Measurements from ENCODE around the gene B4GALNT2. TPM values are rescaled to one million over a fixed set of nuclear protein-coding genes. Genes with fewer than 3 reads are reported as not detected.

B4GALNT2 gene
- total RNA-seq, 5 donors from 2014 or later (not counting 1 experiment from before 2014, with no cell fraction given): 0.03 to 0.19 TPM; not detected in 3

- no CpG with 5 or more reads among the region's 3 CpGs for WGBS (ENCODE audit: insufficient coverage)
- H3K4me3 ChIP-seq (ENCODE audit: control insufficient read depth in 1 of 2, extremely low read depth in 1 of 2, low read length in 1 of 2): no peak overlapping the region
- CTCF ChIA-PET: interaction anchor here (0.7 to 1.1 kb wide), 3 partner anchors 14 to 163 kb away, joined by 3 read pairs; no protein-coding TSS in a partner anchor
- H3K27me3 ChIP-seq (replicated peaks in 1 of 2; ENCODE audit: control insufficient read depth in 2 of 2, extremely low read depth in 1 of 2, insufficient read depth in 2 of 2, low read length in 1 of 2): no peaks in the 10 kb centered on the region
- Mint-ChIP-seq H3K36me3 (no peaks in the 10 kb centered on the region), H3K27ac (peak overlapping the region; percentile 81 to 99), H3K4me3 (peak overlapping the region; percentile 44 to 89 (median 83)), H3K9me3 (no peaks in the 10 kb centered on the region), H3K4me1 (peaks cover 23 to 35% (median 31%) of the 10 kb centered on the region in 3 donors), H3K27me3 (no peaks in the 10 kb centered on the region)
- peaks cover 4 to 27% of the 10 kb centered on the region in 2 experiments for H3K4me1 ChIP-seq (ENCODE audit: control insufficient read depth in 1 of 2, extremely low read depth in 1 of 2, insufficient read depth in 2 of 2, low read length in 2 of 2)
- no peaks in the 10 kb centered on the region for H3K36me3 ChIP-seq (ENCODE audit: control insufficient read depth in 2 of 2, extremely low read depth in 1 of 2, insufficient read depth in 1 of 2, low read length in 1 of 2)
- no peak for ATAC-seq (replicated peaks in 1 of 4)
- no peaks in the 10 kb centered on the region for H3K9me3 ChIP-seq
- POLR2A ChIA-PET: interaction anchor here in 1 of 2 donors (0.5 to 0.9 kb wide), 2 partner anchors 18 to 363 kb away, joined by 3 to 4 read pairs; no protein-coding TSS in a partner anchor
- DNase-seq: no peak
- no peak overlapping the region for H3K27ac ChIP-seq (ENCODE audit: low read length)
These were observed 61.7 kb downstream of the B4GALNT2 start for GRCh38 chr17:49194297-49194607.

- no CpG with 5 or more reads among the region's 4 CpGs for WGBS (ENCODE audit: insufficient coverage)
- Mint-ChIP-seq H3K4me3 (no peak overlapping the region), H3K4me1 (peaks cover 21 to 29% (median 28%) of the 10 kb centered on the region in 3 donors), H3K27me3 (no peaks in the 10 kb centered on the region), H3K36me3 (no peaks in the 10 kb centered on the region), H3K9me3 (no peaks in the 10 kb centered on the region), H3K27ac (peak overlapping the region in 1 of 2 donors; percentile 49)
- Histone ChIP-seq H3K27ac (ENCODE audit: low read length) (no peak overlapping the region), H3K4me1 (ENCODE audit: control insufficient read depth in 1 of 2, extremely low read depth in 1 of 2, insufficient read depth in 2 of 2, low read length in 2 of 2) (peaks cover 4 to 24% of the 10 kb centered on the region in 2 experiments), H3K4me3 (ENCODE audit: control insufficient read depth in 1 of 2, extremely low read depth in 1 of 2, low read length in 1 of 2) (no peak overlapping the region), H3K9me3 (no peaks in the 10 kb centered on the region), H3K27me3 (replicated peaks in 1 of 2; ENCODE audit: control insufficient read depth in 2 of 2, extremely low read depth in 1 of 2, insufficient read depth in 2 of 2, low read length in 1 of 2) (no peaks in the 10 kb centered on the region), H3K36me3 (ENCODE audit: control insufficient read depth in 2 of 2, extremely low read depth in 1 of 2, insufficient read depth in 1 of 2, low read length in 1 of 2) (no peaks in the 10 kb centered on the region)
- CTCF ChIA-PET: no interaction called here
- no peak for DNase-seq
- POLR2A ChIA-PET: no interaction called here
- ATAC-seq (replicated peaks in 1 of 4): no peak
These were observed 63.2 kb downstream of the B4GALNT2 start for GRCh38 chr17:49195751-49196150.

- H3K4me3 Mint-ChIP-seq: no peak overlapping the region
- no peak overlapping the region for H3K27ac ChIP-seq (ENCODE audit: low read length)
- no peaks in the 10 kb centered on the region for H3K27me3 Mint-ChIP-seq
- no peaks in the 10 kb centered on the region for H3K9me3 Mint-ChIP-seq
- WGBS (ENCODE audit: insufficient coverage): no CpG with 5 or more reads among the region's 3 CpGs
- no peak for ATAC-seq (replicated peaks in 1 of 4)
- no peaks in the 10 kb centered on the region for H3K9me3 ChIP-seq
- DNase-seq: no peak
- H3K4me1 Mint-ChIP-seq: peaks cover 17 to 25% (median 24%) of the 10 kb centered on the region in 3 donors
- H3K4me1 ChIP-seq (ENCODE audit: control insufficient read depth in 1 of 2, extremely low read depth in 1 of 2, insufficient read depth in 2 of 2, low read length in 2 of 2): peaks cover 4 to 20% of the 10 kb centered on the region in 2 experiments
- H3K27ac Mint-ChIP-seq: no peak overlapping the region
- ChIA-PET CTCF (no interaction called here), POLR2A (no interaction called here)
- no peaks in the 10 kb centered on the region for H3K36me3 ChIP-seq (ENCODE audit: control insufficient read depth in 2 of 2, extremely low read depth in 1 of 2, insufficient read depth in 1 of 2, low read length in 1 of 2)
- no peak overlapping the region for H3K4me3 ChIP-seq (ENCODE audit: control insufficient read depth in 1 of 2, extremely low read depth in 1 of 2, low read length in 1 of 2)
- no peaks in the 10 kb centered on the region for H3K27me3 ChIP-seq (replicated peaks in 1 of 2; ENCODE audit: control insufficient read depth in 2 of 2, extremely low read depth in 1 of 2, insufficient read depth in 2 of 2, low read length in 1 of 2)
- no peaks in the 10 kb centered on the region for H3K36me3 Mint-ChIP-seq
These were observed 64.0 kb downstream of the B4GALNT2 start for GRCh38 chr17:49196520-49196919.

- H3K27me3 ChIP-seq (replicated peaks in 1 of 2; ENCODE audit: control insufficient read depth in 2 of 2, extremely low read depth in 1 of 2, insufficient read depth in 2 of 2, low read length in 1 of 2): no peaks in the 10 kb centered on the region
- H3K9me3 ChIP-seq: no peaks in the 10 kb centered on the region
- ATAC-seq (replicated peaks in 1 of 4): no peak
- DNase-seq: no peak
- ChIA-PET POLR2A (no interaction called here), CTCF (no interaction called here)
- no peaks in the 10 kb centered on the region for H3K9me3 Mint-ChIP-seq
- WGBS (ENCODE audit: insufficient coverage): 88% methylated on average over 2 of the region's 5 CpGs
- no peaks in the 10 kb centered on the region for H3K36me3 ChIP-seq (ENCODE audit: control insufficient read depth in 2 of 2, extremely low read depth in 1 of 2, insufficient read depth in 1 of 2, low read length in 1 of 2)
- no peak overlapping the region for H3K4me3 ChIP-seq (ENCODE audit: control insufficient read depth in 1 of 2, extremely low read depth in 1 of 2, low read length in 1 of 2)
- H3K27me3 Mint-ChIP-seq: no peaks in the 10 kb centered on the region
- peaks cover 4 to 12% of the 10 kb centered on the region in 2 experiments for H3K4me1 ChIP-seq (ENCODE audit: control insufficient read depth in 1 of 2, extremely low read depth in 1 of 2, insufficient read depth in 2 of 2, low read length in 2 of 2)
- H3K4me3 Mint-ChIP-seq: no peak overlapping the region
- peaks cover 13 to 20% (median 15%) of the 10 kb centered on the region in 3 donors for H3K4me1 Mint-ChIP-seq
- no peaks in the 10 kb centered on the region for H3K36me3 Mint-ChIP-seq
- H3K27ac Mint-ChIP-seq: no peak overlapping the region
- no peak overlapping the region for H3K27ac ChIP-seq (ENCODE audit: low read length)
These were observed 64.9 kb downstream of the B4GALNT2 start for GRCh38 chr17:49197346-49197998.

- Histone ChIP-seq H3K4me3 (ENCODE audit: control insufficient read depth in 1 of 2, extremely low read depth in 1 of 2, low read length in 1 of 2) (no peak overlapping the region), H3K4me1 (ENCODE audit: control insufficient read depth in 1 of 2, extremely low read depth in 1 of 2, insufficient read depth in 2 of 2, low read length in 2 of 2) (peaks cover 4 to 8% of the 10 kb centered on the region in 2 experiments), H3K36me3 (ENCODE audit: control insufficient read depth in 2 of 2, extremely low read depth in 1 of 2, insufficient read depth in 1 of 2, low read length in 1 of 2) (no peaks in the 10 kb centered on the region), H3K27me3 (replicated peaks in 1 of 2; ENCODE audit: control insufficient read depth in 2 of 2, extremely low read depth in 1 of 2, insufficient read depth in 2 of 2, low read length in 1 of 2) (no peaks in the 10 kb centered on the region), H3K27ac (ENCODE audit: low read length) (no peak overlapping the region), H3K9me3 (no peaks in the 10 kb centered on the region)
- ATAC-seq (replicated peaks in 1 of 4): no peak
- DNase-seq: no peak
- ChIA-PET POLR2A (no interaction called here), CTCF (interaction anchor here in 1 of 2 donors (0.7 kb wide), 1 partner anchor 17 kb away, joined by 3 read pairs; no protein-coding TSS in a partner anchor)
- H3K27me3 Mint-ChIP-seq: no peaks in the 10 kb centered on the region
- no CpG with 5 or more reads among the region's 2 CpGs for WGBS (ENCODE audit: insufficient coverage)
- peaks cover 7 to 13% (median 12%) of the 10 kb centered on the region in 3 donors for H3K4me1 Mint-ChIP-seq
- H3K4me3 Mint-ChIP-seq: no peak overlapping the region
- H3K9me3 Mint-ChIP-seq: no peaks in the 10 kb centered on the region
- H3K27ac Mint-ChIP-seq: no peak overlapping the region
- H3K36me3 Mint-ChIP-seq: no peaks in the 10 kb centered on the region
These were observed 65.6 kb downstream of the B4GALNT2 start for GRCh38 chr17:49198211-49198610.

GRCh38 chr17:49200423-49201083 lies 68.0 kb downstream of the B4GALNT2 start:
- Mint-ChIP-seq H3K9me3 (no peaks in the 10 kb centered on the region), H3K27ac (no peak overlapping the region), H3K4me1 (peaks cover 0 to 5% (median 4%) of the 10 kb centered on the region in 3 donors), H3K27me3 (no peaks in the 10 kb centered on the region), H3K36me3 (no peaks in the 10 kb centered on the region), H3K4me3 (no peak overlapping the region)
- H3K4me1 ChIP-seq (ENCODE audit: control insufficient read depth in 1 of 2, extremely low read depth in 1 of 2, insufficient read depth in 2 of 2, low read length in 2 of 2): no peaks in the 10 kb centered on the region
- WGBS (ENCODE audit: insufficient coverage): 92% methylated on average over 5 of the region's 13 CpGs
- no peaks in the 10 kb centered on the region for H3K27me3 ChIP-seq (replicated peaks in 1 of 2; ENCODE audit: control insufficient read depth in 2 of 2, extremely low read depth in 1 of 2, insufficient read depth in 2 of 2, low read length in 1 of 2)
- DNase-seq: no peak
- no peaks in the 10 kb centered on the region for H3K36me3 ChIP-seq (ENCODE audit: control insufficient read depth in 2 of 2, extremely low read depth in 1 of 2, insufficient read depth in 1 of 2, low read length in 1 of 2)
- POLR2A ChIA-PET: no interaction called here
- no peak overlapping the region for H3K4me3 ChIP-seq (ENCODE audit: control insufficient read depth in 1 of 2, extremely low read depth in 1 of 2, low read length in 1 of 2)
- ATAC-seq (replicated peaks in 1 of 4): no peak
- CTCF ChIA-PET: no interaction called here
- no peak overlapping the region for H3K27ac ChIP-seq (ENCODE audit: low read length)
- H3K9me3 ChIP-seq: no peaks in the 10 kb centered on the region
